ENCODE measurements around the gene CCDC197. TPM values are rescaled to one million over a fixed set of nuclear protein-coding genes. Genes with fewer than 3 reads are reported as not detected.

CCDC197 gene
- polyA plus RNA-seq (2011; rRNA removed) (not detected in 2 replicates), polyA minus RNA-seq (2011; rRNA and poly(A)+ RNA removed) (not detected in 2 replicates)

DNA sequence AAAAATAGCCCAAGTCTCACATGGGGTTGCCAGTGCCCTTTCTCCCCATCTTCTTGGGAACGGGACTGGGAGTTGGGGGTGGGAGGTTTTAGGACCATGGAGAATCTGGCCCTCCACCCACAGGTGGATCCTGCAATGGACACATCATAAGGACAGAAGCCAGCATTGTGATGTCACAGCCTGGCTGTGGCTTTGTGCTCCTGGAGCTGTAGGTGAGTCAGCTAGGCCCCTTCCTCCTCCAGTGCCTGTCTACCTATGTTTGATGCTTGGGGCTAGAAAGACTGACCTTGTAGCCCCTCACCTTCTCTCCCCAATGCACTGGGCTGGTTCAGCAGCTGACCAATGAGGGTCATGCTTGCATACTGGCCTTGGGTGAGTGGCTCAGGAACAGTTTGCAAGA lies at the start of gene CCDC197:
Gene CCDC197 (plus strand): TSS at position 220 of the 400 bp plus-strand sequence. CDS start 831 bp downstream, outside the sequence.
- no peak for DNase-seq (ENCODE audit: low read depth, low spot score)
- TF ChIP-seq, protein P1, sequence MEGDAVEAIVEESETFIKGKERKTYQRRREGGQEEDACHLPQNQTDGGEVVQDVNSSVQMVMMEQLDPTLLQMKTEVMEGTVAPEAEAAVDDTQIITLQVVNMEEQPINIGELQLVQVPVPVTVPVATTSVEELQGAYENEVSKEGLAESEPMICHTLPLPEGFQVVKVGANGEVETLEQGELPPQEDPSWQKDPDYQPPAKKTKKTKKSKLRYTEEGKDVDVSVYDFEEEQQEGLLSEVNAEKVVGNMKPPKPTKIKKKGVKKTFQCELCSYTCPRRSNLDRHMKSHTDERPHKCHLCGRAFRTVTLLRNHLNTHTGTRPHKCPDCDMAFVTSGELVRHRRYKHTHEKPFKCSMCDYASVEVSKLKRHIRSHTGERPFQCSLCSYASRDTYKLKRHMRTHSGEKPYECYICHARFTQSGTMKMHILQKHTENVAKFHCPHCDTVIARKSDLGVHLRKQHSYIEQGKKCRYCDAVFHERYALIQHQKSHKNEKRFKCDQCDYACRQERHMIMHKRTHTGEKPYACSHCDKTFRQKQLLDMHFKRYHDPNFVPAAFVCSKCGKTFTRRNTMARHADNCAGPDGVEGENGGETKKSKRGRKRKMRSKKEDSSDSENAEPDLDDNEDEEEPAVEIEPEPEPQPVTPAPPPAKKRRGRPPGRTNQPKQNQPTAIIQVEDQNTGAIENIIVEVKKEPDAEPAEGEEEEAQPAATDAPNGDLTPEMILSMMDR (IDR thresholded peaks at IDR 0.05; ENCODE audit: low read depth, low read length), result no peak
- POLR2A ChIA-PET, result no interaction called here

DNA sequence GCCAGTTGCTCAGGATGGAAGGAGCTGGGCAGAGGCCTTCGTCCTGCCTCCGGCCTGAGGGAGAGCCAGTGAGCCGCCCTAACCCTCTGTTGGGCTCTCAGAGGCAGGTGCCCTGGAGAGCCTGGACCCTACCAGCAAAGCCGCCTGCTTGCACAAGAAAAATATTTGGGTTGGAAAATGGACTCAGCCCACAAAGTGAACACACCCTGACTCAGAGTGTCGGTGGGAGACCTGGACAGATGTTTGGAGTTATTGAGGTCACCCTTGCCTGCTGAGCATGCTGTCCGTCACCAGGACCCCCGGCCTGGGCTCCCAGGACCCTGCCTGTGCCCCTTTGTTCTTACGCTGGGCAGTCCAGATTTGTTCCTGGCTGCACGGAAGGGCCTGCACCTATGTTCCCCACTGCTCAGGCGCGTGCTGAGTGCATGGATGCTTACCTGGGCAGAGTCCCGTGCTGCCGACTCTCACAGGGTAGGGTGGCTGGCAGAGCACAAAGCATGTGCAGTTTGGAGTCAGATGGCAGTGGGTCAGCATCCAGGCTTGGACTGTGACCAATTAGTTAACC lies 47.5 kb upstream of the CCDC197 start:
- ChIA-PET CTCF (interaction anchor here (1.5 to 3.1 kb wide), 2 partner anchors 10 to 182 kb away, joined by 4 to 27 read pairs; no protein-coding TSS in a partner anchor), POLR2A (no interaction called here)
- Histone ChIP-seq H3K9me3 (ENCODE audit: control insufficient read depth, insufficient read depth, low read length) (no peaks in the 10 kb centered on the region; the same call in 1 of the 2 replicates), H3K4me3 (ENCODE audit: low read depth, low read length) (no peak overlapping the region), H3K27ac (ENCODE audit: low read depth, low read length) (no peak overlapping the region), H3K27me3 (ENCODE audit: control insufficient read depth, insufficient read depth, low read length) (peaks cover 3% of the 10 kb centered on the region)
- no peak for DNase-seq (ENCODE audit: low read depth, low spot score)
- TF ChIP-seq, protein P1 (IDR thresholded peaks at IDR 0.05; ENCODE audit: low read depth, low read length), result no peak

More for the DNA sequence above, at the start of gene CCDC197:
- Histone ChIP-seq H3K9me3 (ENCODE audit: control insufficient read depth, insufficient read depth, low read length) (no peaks in the 10 kb centered on the region), H3K4me3 (ENCODE audit: low read depth, low read length) (no peak within 1 kb of the TSS), H3K27ac (ENCODE audit: low read depth, low read length) (no peak within 1 kb of the TSS), H3K27me3 (ENCODE audit: control insufficient read depth, insufficient read depth, low read length) (peaks cover 3% of the 10 kb centered on the region)
- CTCF ChIA-PET, result interaction anchor here (11.2 kb wide), 1 partner anchor 58 kb away, joined by 270 read pairs; no protein-coding TSS in a partner anchor

DNA sequence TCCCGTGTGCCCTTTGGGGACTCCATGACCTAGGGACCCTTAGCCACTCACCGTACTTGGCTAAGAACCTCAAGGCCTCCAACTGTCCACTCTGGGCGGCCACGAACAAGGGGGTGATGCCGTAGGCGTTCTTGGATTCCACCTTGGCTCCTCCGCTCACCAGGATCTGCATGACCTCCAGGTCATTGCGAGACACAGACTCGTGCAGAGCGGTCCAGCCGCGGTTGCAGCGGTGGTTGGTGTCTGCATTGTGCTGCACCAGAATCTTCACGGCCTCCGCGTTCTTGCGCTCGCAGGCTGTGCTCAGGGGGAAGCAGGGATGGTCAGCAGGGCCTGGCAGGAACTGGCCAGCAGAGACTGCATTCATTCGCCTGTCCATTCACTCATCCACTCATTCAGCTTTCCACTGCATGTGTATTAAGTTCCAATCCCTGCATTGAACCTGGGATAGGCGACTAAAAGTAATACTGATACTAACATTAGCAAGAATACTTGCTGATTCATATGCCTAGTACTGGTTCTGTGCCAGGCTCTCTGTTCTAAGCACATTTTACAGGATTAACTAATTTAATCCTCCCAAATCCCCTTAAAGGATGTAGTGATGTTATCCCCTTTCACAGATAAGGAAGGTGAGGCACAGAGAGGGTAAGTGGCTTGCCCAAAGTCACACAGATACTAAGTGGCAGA lies 46.0 kb upstream of the CCDC197 start:
- no peak overlapping the region for H3K27ac ChIP-seq (ENCODE audit: low read depth, low read length)
- ChIA-PET POLR2A (no interaction called here), CTCF (interaction anchor here (2.7 to 3.1 kb wide), 2 partner anchors 11 kb away, joined by 13 to 27 read pairs; no protein-coding TSS in a partner anchor)
- TF ChIP-seq, protein P1 (IDR thresholded peaks at IDR 0.05; ENCODE audit: low read depth, low read length), result no peak
- H3K4me3 ChIP-seq (ENCODE audit: low read depth, low read length), result no peak overlapping the region
- H3K9me3 ChIP-seq (ENCODE audit: control insufficient read depth, insufficient read depth, low read length), result no peaks in the 10 kb centered on the region; the same call in 1 of the 2 replicates
- H3K27me3 ChIP-seq (ENCODE audit: control insufficient read depth, insufficient read depth, low read length), result peaks cover 3% of the 10 kb centered on the region
- DNase-seq (ENCODE audit: low read depth, low spot score), result no peak

DNA sequence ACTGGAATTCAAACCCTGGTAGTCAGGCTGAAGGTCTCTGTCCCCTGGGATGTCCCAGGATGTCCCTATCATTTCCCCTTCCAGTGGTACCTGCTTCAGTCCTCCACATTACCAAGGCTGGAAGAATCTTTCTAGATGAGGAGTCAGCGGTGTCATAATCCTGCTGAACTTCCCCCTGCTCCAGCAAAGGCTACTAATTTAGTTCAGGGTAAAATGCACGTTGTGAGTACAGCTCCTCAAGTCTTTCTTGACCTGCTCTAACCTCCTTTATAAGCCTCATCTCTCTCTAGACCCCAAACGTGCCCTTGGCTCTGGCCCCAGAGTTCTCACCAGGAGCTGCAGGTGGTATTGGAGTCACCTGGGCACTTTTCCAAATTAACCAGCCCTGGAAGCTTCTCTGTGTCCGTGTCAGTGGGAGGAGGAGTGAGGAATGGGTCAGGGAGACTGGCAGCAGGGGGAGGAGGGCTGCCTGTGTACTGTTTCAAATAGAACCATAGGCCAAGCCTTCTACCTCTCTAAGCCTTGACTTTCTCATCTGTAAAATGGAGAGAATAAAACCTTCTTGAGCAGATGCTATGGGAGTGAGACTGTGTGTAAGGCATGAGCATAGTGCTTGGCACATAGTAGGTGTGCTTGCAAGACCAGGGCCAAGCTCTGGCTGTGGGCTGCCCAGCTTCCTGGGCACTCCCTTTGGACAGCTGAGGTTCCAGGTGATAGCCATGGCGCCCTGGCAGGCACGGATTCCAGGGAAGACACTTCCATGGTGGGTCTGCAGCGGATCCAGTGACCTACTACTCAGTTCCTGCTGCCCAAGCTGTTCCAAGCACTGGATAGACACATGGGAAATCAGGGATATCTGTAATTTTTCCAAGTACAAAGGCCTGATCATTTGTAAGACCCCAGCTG lies 45.2 kb upstream of the CCDC197 start:
- ChIA-PET CTCF (interaction anchor here (1.2 to 2.7 kb wide), 2 partner anchors 12 to 49 kb away, joined by 4 to 13 read pairs; no protein-coding TSS in a partner anchor), POLR2A (no interaction called here)
- Histone ChIP-seq H3K4me3 (ENCODE audit: low read depth, low read length) (no peak overlapping the region), H3K9me3 (ENCODE audit: control insufficient read depth, insufficient read depth, low read length) (no peaks in the 10 kb centered on the region; the same call in 1 of the 2 replicates), H3K27me3 (ENCODE audit: control insufficient read depth, insufficient read depth, low read length) (peaks cover 1% of the 10 kb centered on the region), H3K27ac (ENCODE audit: low read depth, low read length) (no peak overlapping the region)
- no peak for DNase-seq (ENCODE audit: low read depth, low spot score)
- TF ChIP-seq, protein P1 (IDR thresholded peaks at IDR 0.05; ENCODE audit: low read depth, low read length), result no peak
